GM23338 (cell line): ENCODE results near the gene EMC1. TPM values are rescaled to one million over a fixed set of nuclear protein-coding genes. Genes with fewer than 3 reads are reported as not detected.
"Not testable (repeated sequence)": the region's sequence is repeated elsewhere in the genome, so short reads cannot be mapped to it uniquely, and the experiment has no call there.

Experiments used
- ATAC-seq: fragments of 200-7000 bp; cut with Tn5 transposase; 3 replicates; pipeline ENCODE4 v1.9.1; 2020
- DNase-seq: peaks from one replicate; pipeline ENCODE4 v3.0.0-alpha.2; 2015; ENCODE audit warnings: low spot score
- H2AFZ ChIP-seq: fragments of 200-600 bp; sonication (generic); 2 replicates; pipeline ENCODE4 v1.8.0; 2016; ENCODE audit warnings: antibody characterized with exemption, mild to moderate bottlenecking, moderate library complexity
- H3F3A ChIP-seq: fragments of 200-600 bp; sonication (generic); replicated peaks from 2 replicates; pipeline ENCODE4 v1.8.0; 2017; ENCODE audit warnings: antibody characterized with exemption, mixed run types, low read depth
- H3K27ac ChIP-seq: fragments of 200-600 bp; sonication (generic); 2 replicates; pipeline ENCODE4 v1.6.1; 2016; ENCODE audit warnings: low read depth
- H3K27me3 ChIP-seq: fragments of 200-600 bp; sonication (generic); 2 replicates; pipeline ENCODE4 v1.8.0; 2016; ENCODE audit warnings: mild to moderate bottlenecking, mixed run types, moderate library complexity; ENCODE audit not compliant: insufficient read depth
- H3K36me3 ChIP-seq: fragments of 200-600 bp; sonication (generic); 2 replicates; pipeline ENCODE4 v1.8.0; 2016; ENCODE audit warnings: mild to moderate bottlenecking; ENCODE audit not compliant: insufficient read depth
- H3K4me1 ChIP-seq: fragments of 200-600 bp; sonication (generic); 2 replicates; pipeline ENCODE4 v1.8.0; 2016; ENCODE audit warnings: mild to moderate bottlenecking, moderate library complexity; ENCODE audit not compliant: insufficient read depth
- H3K4me2 ChIP-seq: fragments of 200-600 bp; sonication (generic); 2 replicates; pipeline ENCODE4 v1.7.1; 2017; ENCODE audit warnings: mixed run types
- H3K4me3 ChIP-seq: fragments of 200-600 bp; sonication (generic); 2 replicates; pipeline ENCODE4 v1.6.1; 2016; ENCODE audit warnings: mixed run types
- H3K79me2 ChIP-seq: fragments of 200-600 bp; sonication (generic); replicated peaks from 2 replicates; pipeline ENCODE4 v1.8.0; 2017; ENCODE audit warnings: mild to moderate bottlenecking; ENCODE audit not compliant: insufficient read depth
- H3K9me2 ChIP-seq: fragments of 200-600 bp; sonication (generic); 2 replicates; pipeline ENCODE4 v1.8.0; 2017; ENCODE audit not compliant: insufficient read depth
- H4K20me1 ChIP-seq: fragments of 200-600 bp; sonication (generic); replicated peaks from 2 replicates; pipeline ENCODE4 v1.8.0; 2017; ENCODE audit warnings: mild to moderate bottlenecking; ENCODE audit not compliant: insufficient read depth
- H3K27ac Mint-ChIP-seq: 2 replicates; pipeline ENCODE4 v1.8.0; 2020; ENCODE audit warnings: inconsistent platforms, mild to moderate bottlenecking, moderate library complexity, mixed read lengths
- H3K27me3 Mint-ChIP-seq: 3 replicates; pipeline ENCODE4 v1.8.0; 2022; ENCODE audit warnings: low read depth, mild to moderate bottlenecking, moderate library complexity, mixed read lengths, inconsistent platforms; ENCODE audit not compliant: insufficient read depth, poor library complexity
- H3K36me3 Mint-ChIP-seq: 3 replicates; pipeline ENCODE4 v1.8.0; 2021; ENCODE audit warnings: low read depth, mild to moderate bottlenecking, inconsistent platforms, moderate library complexity, mixed read lengths
- H3K4me1 Mint-ChIP-seq: 3 replicates; pipeline ENCODE4 v1.8.0; 2020; ENCODE audit warnings: mild to moderate bottlenecking, inconsistent platforms, mixed read lengths
- H3K4me3 Mint-ChIP-seq: 3 replicates; pipeline ENCODE4 v1.8.0; 2021; ENCODE audit warnings: moderate library complexity, mild to moderate bottlenecking, inconsistent platforms, mixed read lengths
- H3K9me3 Mint-ChIP-seq: 3 replicates; pipeline ENCODE4 v1.8.0; 2020; ENCODE audit warnings: moderate library complexity, mild to moderate bottlenecking, inconsistent platforms, mixed read lengths
- CREB1 ChIP-seq: fragments of 250-450 bp; sonication (Bioruptor Pico); IDR thresholded peaks from 2 replicates; pipeline ENCODE4 v1.5.0; 2020; ENCODE audit warnings: low read depth, mild to moderate bottlenecking, moderate library complexity
- CTCF ChIP-seq, 2 experiments: fragments of 200-600 bp in 1 of 2; sonication (generic) in 1 of 2; conservative IDR thresholded peaks; 2 replicates each; pipeline versions ENCODE4 v1.5.1 to v1.6.1; 2016 to 2017; ENCODE audit warnings: antibody characterized with exemption in 2 of 2, low read depth in 2 of 2, mild to moderate bottlenecking in 2 of 2, moderate library complexity in 1 of 2
- EZH2 ChIP-seq: fragments of 200-600 bp; sonication (generic); IDR thresholded peaks from one replicate; pipeline ENCODE4 v1.8.0; 2017; ENCODE audit warnings: antibody characterized with exemption, mild to moderate bottlenecking, low read depth; ENCODE audit not compliant: unreplicated experiment
- ZNF331 ChIP-seq: fragments of 250-450 bp; sonication (Bioruptor Pico); IDR thresholded peaks from 2 replicates; pipeline ENCODE4 v1.5.0; 2020; ENCODE audit warnings: low read depth, mild to moderate bottlenecking, moderate library complexity
- ZNF462 ChIP-seq: fragments of 250-450 bp; sonication (Bioruptor Pico); IDR thresholded peaks from 2 replicates; pipeline ENCODE4 v1.5.0; 2020; ENCODE audit warnings: mild to moderate bottlenecking, moderate library complexity
- polyA plus RNA-seq: library from polyadenylated mRNA; unstranded; fragments of >200 nt; fragmentation: Nextera tagmentation; extraction: Ambion mirVana; gene quantifications from 2 replicates; pipeline ENCODE4 v1.2.1, GENCODE V29; 2016
- total RNA-seq: library from RNA; depleted of rRNA; stranded (reverse); fragments of >200 nt; shearing (Covaris generic); gene quantifications from 2 replicates; pipeline ENCODE4 v1.2.3, GENCODE V29; 2014

The EMC1 gene
- total and polyA plus RNA-seq, 2 experiments from 2014 or later, result 17.6 to 53.0 TPM

GRCh38 chr1:19289244-19289643 lies 37.9 kb upstream of the EMC1 start (continued):
- no peak for TF ChIP-seq CTCF (conservative IDR thresholded peaks at IDR 0.05; ENCODE audit: low read depth in 2 of 2)
- no peak for TF ChIP-seq ZNF331 (CRISPR knock-in tag)

- Mint-ChIP-seq H3K4me3 (peak within 1 kb of the TSS; percentile 69), H3K9me3 (peaks cover 13% of the 10 kb centered on the region)
These were observed 37.3 kb upstream of the EMC1 start, which contains the start of gene AKR7A3 for GRCh38 chr1:19288324-19289241. AKR7A3 (minus strand) TSS chr1:19288770; CDS start chr1:19288709, 61 bp downstream.

GRCh38 chr1:19287436-19288185 lies 36.3 kb upstream of the EMC1 start:
- Histone ChIP-seq H4K20me1 (peaks cover 8% of the 10 kb centered on the region), H3K27ac (no peak overlapping the region), H3K36me3 (no peaks in the 10 kb centered on the region), H3K4me3 (no peak overlapping the region; the same call in 1 of the 2 replicates), H3K79me2 (no peaks in the 10 kb centered on the region), H3K4me1 (0 out of 2 replicates have a peak, but pooled peaks cover 4% of the 10 kb centered on the region), H3K4me2 (no peak overlapping the region), H3K9me2 (no peaks in the 10 kb centered on the region), H3F3A (no peaks in the 10 kb centered on the region), H2AFZ (no peak overlapping the region), H3K27me3 (peaks cover 37% of the 10 kb centered on the region)
- peaks cover 3% of the 10 kb centered on the region; the same call in 2 of the 3 replicates for H3K9me3 Mint-ChIP-seq
- peaks cover 4% of the 10 kb centered on the region; the same call in 1 of the 3 replicates for H3K4me1 Mint-ChIP-seq
- H3K4me3 Mint-ChIP-seq, result peak overlapping the region; percentile 48
- H3K27ac Mint-ChIP-seq, result no peak overlapping the region
- peaks cover 33% of the 10 kb centered on the region for H3K27me3 Mint-ChIP-seq
- H3K36me3 Mint-ChIP-seq, result peaks cover 6% of the 10 kb centered on the region; the same call in 2 of the 3 replicates
- ATAC-seq (no peak), DNase-seq (no peak)
- no peak for TF ChIP-seq ZNF462 (CRISPR knock-in tag)
- TF ChIP-seq CTCF (conservative IDR thresholded peaks at IDR 0.05; ENCODE audit: low read depth in 2 of 2), result no peak

More at GRCh38 chr1:19288324-19289241, 37.3 kb upstream of the EMC1 start, which contains the start of gene AKR7A3:
- H3K27ac ChIP-seq, H3F3A ChIP-seq, H3K4me1 ChIP-seq, H3K27ac Mint-ChIP-seq, H4K20me1 ChIP-seq, H3K36me3 ChIP-seq, H3K79me2 ChIP-seq, H3K9me2 ChIP-seq, H3K4me1 Mint-ChIP-seq: not testable (repeated sequence)
- peak within 1 kb of the TSS; percentile 89 for H3K4me2 ChIP-seq
- Mint-ChIP-seq H3K36me3 (peaks cover 12% of the 10 kb centered on the region; the same call in 2 of the 3 replicates), H3K27me3 (peaks cover 33% of the 10 kb centered on the region)
- H2AFZ ChIP-seq, result peak within 1 kb of the TSS; percentile 72; the same call in 1 of the 2 replicates
- peak; percentile 19 for TF ChIP-seq EZH2
- TF ChIP-seq CREB1, result 0 out of 2 replicates have a peak, but pooled peaks have one; percentile 7
- peak; percentile 93 for ATAC-seq
- H3K4me3 ChIP-seq, result peak within 1 kb of the TSS; percentile 63
- H3K27me3 ChIP-seq, result peaks cover 37% of the 10 kb centered on the region
- peak; percentile 66 for DNase-seq
